Esophagus squamous epithelium (tissue), 5 donors: Measurements from ENCODE around the gene TOP2A. TPM values are rescaled to one million over a fixed set of nuclear protein-coding genes. Genes with fewer than 3 reads are reported as not detected.
A peak's percentile ranks its signal among the peaks of the same experiment; 100 is the strongest.
"Not testable (repeated sequence)": the region's sequence is repeated elsewhere in the genome, so short reads cannot be mapped to it uniquely, and the experiment has no call there.

Source experiments
- DNase-seq: peaks from one replicate; lab custom pipeline; 2025; lab: John Stamatoyannopoulos, UW
- H3K27ac ChIP-seq, 4 donors: fragments of 200-600 bp; sonication (generic); one replicate each; pipeline ENCODE4 v1.5.1; 2016 to 2019; ENCODE audit warnings: mild to moderate bottlenecking in 1 of 4
- H3K27me3 ChIP-seq, 4 donors: fragments of 200-600 bp; sonication (generic); 1 replicate in 3 of 4; 2 replicates in 1 of 4; pipeline versions ENCODE4 v1.5.1 to v1.6.0; 2017 to 2021; ENCODE audit warnings: antibody characterized with exemption in 1 of 4
- H3K36me3 ChIP-seq, 3 donors: fragments of 200-600 bp; sonication (generic); one replicate each; pipeline ENCODE4 v1.5.1; 2016 to 2019
- H3K4me1 ChIP-seq, 3 donors: fragments of 200-600 bp; sonication (generic); one replicate each; pipeline ENCODE4 v1.5.1; 2017 to 2019
- H3K4me3 ChIP-seq, 4 donors: fragments of 200-600 bp; sonication (generic); 1 replicate in 3 of 4; 2 replicates in 1 of 4; pipeline ENCODE4 v1.5.1; 2016 to 2019; ENCODE audit warnings: mild to moderate bottlenecking in 2 of 4, moderate library complexity in 1 of 4
- H3K9me3 ChIP-seq, 3 donors: fragments of 200-600 bp; sonication (generic); one replicate each; pipeline ENCODE4 v1.5.1; 2016 to 2019
- CTCF ChIP-seq, 6 experiments: fragments of 450-650 bp in 4 of 6; fragments of 200-600 bp in 2 of 6; sonication (generic) in 2 of 6; IDR thresholded peaks; one replicate each; pipeline ENCODE4 v1.5.1; 2016 to 2019; ENCODE audit warnings: antibody characterized with exemption in 6 of 6, mild to moderate bottlenecking in 4 of 6, moderate library complexity in 4 of 6
- POLR2A ChIP-seq, 4 donors: fragments of 450-650 bp; IDR thresholded peaks; one replicate each; pipeline ENCODE4 v1.6.1; 2017; ENCODE audit warnings: antibody characterized with exemption in 4 of 4, mild to moderate bottlenecking in 4 of 4, moderate library complexity in 3 of 4
- WGBS, 2 donors: methylation state at CpG; one replicate each; pipeline ENCODE4 v1.1.5; 2018; 5-methylcytosine and 5-hydroxymethylcytosine counted together
- intact Hi-C: fragments of 100-400 bp; cut with DNase I; formaldehyde crosslinking; loops from one replicate; pipeline ENCODE4 v1.15.0; 2022
- total RNA-seq, 4 donors: library from RNA; depleted of rRNA; stranded (reverse); fragments of >200 nt; gene quantifications; one replicate each; pipeline ENCODE4 v1.1.0, GENCODE V29; 2016
- donor health status: DM: yes; HTN: yes; CAD: no.

The TOP2A gene
- total RNA-seq, 4 donors from 2014 or later: 24.9 to 87.1 (median 50.6) TPM

DNA sequence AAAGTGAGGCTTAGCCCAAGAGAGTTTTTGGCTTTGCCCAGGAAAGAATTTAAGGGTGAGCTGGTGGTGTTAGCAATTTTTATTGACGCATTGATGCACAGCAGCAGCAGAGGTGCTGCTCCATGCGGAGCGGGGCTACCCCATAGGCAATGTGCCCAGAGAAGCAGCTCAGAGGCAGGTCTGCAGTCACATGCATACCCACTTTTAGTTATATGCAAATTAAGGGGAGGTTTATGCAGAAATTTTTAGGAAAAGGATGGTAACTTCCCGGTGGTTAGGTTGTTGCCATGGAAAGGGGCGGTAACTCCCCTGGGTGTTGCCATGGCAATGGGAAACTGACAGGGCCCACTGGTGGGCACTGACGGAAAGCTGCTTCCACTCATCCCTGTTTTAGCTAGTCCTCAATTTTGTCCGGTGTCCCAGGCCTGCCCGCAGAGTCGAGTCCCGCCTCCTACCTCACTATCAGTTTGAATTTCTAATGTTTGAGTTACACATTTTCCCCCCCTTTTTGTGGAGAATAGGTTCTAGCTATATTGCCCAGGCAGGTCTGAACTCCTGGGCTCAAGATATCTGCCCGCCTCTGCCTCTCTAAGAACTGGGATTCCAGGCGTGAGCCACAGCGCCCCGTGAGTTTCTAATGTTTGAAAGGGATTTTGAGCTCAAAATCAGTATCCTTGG, 42.7 kb downstream of the TOP2A start:
- intact Hi-C loops: no loop called here
- Histone ChIP-seq H3K9me3 (no peaks in the 10 kb centered on the region), H3K27me3 (no peaks in the 10 kb centered on the region), H3K4me3 (no peak overlapping the region), H3K36me3 (no peaks in the 10 kb centered on the region), H3K27ac (no peak overlapping the region), H3K4me1 (peaks cover 0 to 5% (median 0%) of the 10 kb centered on the region in 3 donors)
- DNase-seq: no peak
- TF ChIP-seq POLR2A (IDR thresholded peaks at IDR 0.05): no peak
- no peak for TF ChIP-seq CTCF (IDR thresholded peaks at IDR 0.05)
- 81 to 91% methylated on average over 10 to 11 of the region's 14 CpGs for WGBS, 2 donors

GRCh38 chr17:40373999-40374398, 43.7 kb downstream of the TOP2A start:
- Histone ChIP-seq H3K4me3 (no peak overlapping the region), H3K36me3 (no peaks in the 10 kb centered on the region), H3K27me3 (no peaks in the 10 kb centered on the region), H3K27ac (peak overlapping the region in 1 of 4 donors; percentile 72), H3K4me1 (peaks cover 0 to 5% (median 0%) of the 10 kb centered on the region in 3 donors), H3K9me3 (no peaks in the 10 kb centered on the region)
- intact Hi-C loops: no loop called here
- TF ChIP-seq CTCF (IDR thresholded peaks at IDR 0.05) (no peak), POLR2A (IDR thresholded peaks at IDR 0.05) (no peak)
- DNase-seq: no peak
- WGBS, 2 donors: 79 to 93% methylated on average over 6 to 8 of the region's 8 CpGs

- Histone ChIP-seq H3K27me3 (no peaks in the 10 kb centered on the region), H3K9me3 (no peaks in the 10 kb centered on the region), H3K36me3 (no peaks in the 10 kb centered on the region), H3K27ac (peak overlapping the region in 2 of 4 donors; percentile 28 to 72), H3K4me3 (no peak overlapping the region), H3K4me1 (peaks cover 0 to 5% (median 0%) of the 10 kb centered on the region in 3 donors)
- no peak for DNase-seq
- TF ChIP-seq CTCF (IDR thresholded peaks at IDR 0.05) (no peak), POLR2A (IDR thresholded peaks at IDR 0.05) (no peak)
- intact Hi-C loops: no loop called here
- WGBS, 2 donors: 30 to 41% methylated on average over 4 of the region's 4 CpGs
These were observed 44.4 kb downstream of the TOP2A start for GRCh38 chr17:40373324-40373723.

GRCh38 chr17:40372644-40373043, 45.1 kb downstream of the TOP2A start:
- 44 to 48% methylated on average over 4 of the region's 4 CpGs for WGBS, 2 donors
- H3K27ac ChIP-seq: peak overlapping the region in 2 of 4 donors; percentile 28 to 72
- intact Hi-C loops: not testable (repeated sequence)

DNA sequence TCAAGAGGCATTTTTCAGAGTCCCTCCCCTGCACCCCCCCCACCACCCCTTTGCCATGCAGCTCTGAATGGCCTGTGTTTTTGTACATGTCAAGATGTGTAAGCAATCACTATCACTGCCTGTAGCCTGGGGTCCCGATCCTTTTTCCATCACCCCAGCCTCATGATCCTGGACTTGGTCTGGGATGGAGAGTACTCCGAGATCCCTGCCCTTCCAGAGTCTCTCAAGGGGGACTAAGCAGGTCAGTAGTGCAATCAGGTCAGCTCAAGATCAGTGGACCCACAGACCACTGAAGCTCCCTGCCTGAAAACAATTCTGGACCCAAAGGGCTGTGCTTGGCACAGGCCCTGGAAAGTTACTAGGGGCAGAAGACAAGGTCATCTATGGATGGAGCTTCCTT, 45.7 kb downstream of the TOP2A start:
- Histone ChIP-seq H3K27ac (no peak overlapping the region), H3K27me3 (no peaks in the 10 kb centered on the region), H3K4me3 (no peak overlapping the region), H3K36me3 (no peaks in the 10 kb centered on the region), H3K4me1 (peaks cover 0 to 5% (median 0%) of the 10 kb centered on the region in 3 donors), H3K9me3 (no peaks in the 10 kb centered on the region)
- 100% methylated on average over 2 of the region's 2 CpGs; no CpG with 5 or more reads in 1 of the 2 donors for WGBS, 2 donors
- TF ChIP-seq POLR2A (IDR thresholded peaks at IDR 0.05) (no peak), CTCF (IDR thresholded peaks at IDR 0.05) (no peak)
- DNase-seq: no peak
- intact Hi-C loops: no loop called here

More at GRCh38 chr17:40372644-40373043, 45.1 kb downstream of the TOP2A start:
- H3K27me3 ChIP-seq, H3K9me3 ChIP-seq, H3K4me1 ChIP-seq, DNase-seq, H3K36me3 ChIP-seq, H3K4me3 ChIP-seq: not testable (repeated sequence)
